ENCODE results near the gene IL15RA.

The IL15RA gene

DNA sequence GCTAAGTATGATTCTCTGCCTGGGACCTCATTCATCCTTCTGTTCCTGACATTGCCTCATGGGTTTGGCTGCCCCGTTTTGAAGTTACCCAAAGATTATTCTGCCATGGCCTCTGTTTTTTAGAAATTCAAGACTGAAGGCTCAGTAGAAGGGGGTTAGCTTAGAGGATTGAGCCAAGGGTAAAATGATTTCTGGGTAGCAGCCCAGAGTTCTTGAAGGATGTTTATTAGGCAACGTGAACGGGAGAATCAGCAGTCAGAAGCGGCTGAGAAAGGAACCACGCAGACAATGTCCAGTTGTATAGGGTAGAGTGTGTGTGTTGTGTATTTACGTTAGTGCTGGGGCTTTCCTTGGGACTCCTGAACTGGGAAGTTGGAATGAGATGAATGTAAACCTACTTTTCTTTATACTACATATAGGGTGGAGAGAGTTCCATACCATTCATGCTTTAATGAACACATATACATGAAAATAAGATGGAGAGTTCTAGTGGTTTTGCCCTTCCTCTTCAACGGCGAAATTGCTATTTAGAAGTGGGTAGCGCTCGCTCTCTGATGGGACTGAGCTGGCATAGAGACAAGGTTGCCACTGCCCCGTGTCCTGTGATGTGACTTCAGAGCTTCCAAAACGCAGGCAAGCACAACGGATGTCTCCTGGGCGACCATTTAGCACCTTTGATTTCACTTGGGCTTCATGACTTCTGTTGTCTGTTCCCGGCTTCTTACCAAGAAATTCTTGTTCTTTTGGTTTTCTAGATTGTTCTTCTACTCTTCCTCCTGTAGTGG, 35.0 kb upstream of the IL15RA start:
- H3K4me3 ChIP-seq (ENCODE audit: low read length), result no peak overlapping the region
- no peak overlapping the region for H3K27ac ChIP-seq (ENCODE audit: low read depth, low read length)
- no peaks in the 10 kb centered on the region for H3K79me2 ChIP-seq (ENCODE audit: control insufficient read depth, low read length)
- TF ChIP-seq EZH2phosphoT487 (IDR thresholded peaks at IDR 0.05; ENCODE audit: borderline replicate concordance, low read length) (no peak), CTCF (IDR thresholded peaks at IDR 0.05; ENCODE audit: low read depth, low read length, poor library complexity, severe bottlenecking) (no peak)
- no peaks in the 10 kb centered on the region for H3K36me3 ChIP-seq (ENCODE audit: control insufficient read depth, low read length)
- H3K27me3 ChIP-seq (ENCODE audit: control insufficient read depth, low read length), result no peaks in the 10 kb centered on the region
- peaks cover 14% of the 10 kb centered on the region for H3K4me1 ChIP-seq (ENCODE audit: control insufficient read depth, low read length)
- no peaks in the 10 kb centered on the region for H4K20me1 ChIP-seq (ENCODE audit: control insufficient read depth, insufficient read depth, low read depth, low read length)
- no peaks in the 10 kb centered on the region for H3F3A ChIP-seq (ENCODE audit: control insufficient read depth, insufficient read depth)
- H3K9me3 ChIP-seq (ENCODE audit: control insufficient read depth, insufficient read depth, low read length), result no peaks in the 10 kb centered on the region
- H3K9me2 ChIP-seq (replicated peaks; ENCODE audit: control insufficient read depth, low read length), result no peaks in the 10 kb centered on the region
- no peak overlapping the region for H3K4me2 ChIP-seq (ENCODE audit: low read length)

DNA sequence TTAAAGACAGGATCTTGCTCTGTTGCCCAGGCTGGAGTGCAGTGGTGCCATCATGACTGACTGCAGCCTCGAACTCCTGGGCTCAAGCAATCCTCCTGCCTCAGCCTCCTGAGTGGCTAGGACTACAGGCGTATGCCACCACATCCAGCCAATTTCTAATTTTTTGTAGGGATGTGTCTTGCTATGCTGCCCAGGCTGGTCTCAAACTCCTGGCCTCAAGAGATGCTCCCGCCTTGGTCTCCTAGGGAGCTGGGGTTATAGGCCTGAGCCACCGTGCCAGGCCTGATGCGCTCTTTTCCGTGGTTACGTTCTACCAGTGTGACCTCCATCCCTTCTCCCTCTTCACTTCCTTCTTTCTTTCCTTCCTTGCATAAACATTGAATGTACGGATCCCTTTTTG, 34.2 kb upstream of the IL15RA start:
- no peaks in the 10 kb centered on the region for H3K79me2 ChIP-seq (ENCODE audit: control insufficient read depth, low read length)
- no peak overlapping the region for H3K4me3 ChIP-seq (ENCODE audit: low read length)
- H4K20me1 ChIP-seq (ENCODE audit: control insufficient read depth, insufficient read depth, low read depth, low read length), result no peaks in the 10 kb centered on the region
- peaks cover 14% of the 10 kb centered on the region for H3K4me1 ChIP-seq (ENCODE audit: control insufficient read depth, low read length)
- no peaks in the 10 kb centered on the region for H3K9me2 ChIP-seq (replicated peaks; ENCODE audit: control insufficient read depth, low read length)
- no peaks in the 10 kb centered on the region for H3K9me3 ChIP-seq (ENCODE audit: control insufficient read depth, insufficient read depth, low read length)
- no peaks in the 10 kb centered on the region for H3F3A ChIP-seq (ENCODE audit: control insufficient read depth, insufficient read depth)
- H3K27ac ChIP-seq (ENCODE audit: low read depth, low read length), result no peak overlapping the region
- no peaks in the 10 kb centered on the region for H3K36me3 ChIP-seq (ENCODE audit: control insufficient read depth, low read length)
- H3K27me3 ChIP-seq (ENCODE audit: control insufficient read depth, low read length), result 0 out of 2 replicates have a peak, but pooled peaks cover 4% of the 10 kb centered on the region
- H3K4me2 ChIP-seq (ENCODE audit: low read length), result no peak overlapping the region
- TF ChIP-seq EZH2phosphoT487 (IDR thresholded peaks at IDR 0.05; ENCODE audit: borderline replicate concordance, low read length) (no peak), CTCF (IDR thresholded peaks at IDR 0.05; ENCODE audit: low read depth, low read length, poor library complexity, severe bottlenecking) (no peak)

- H3K27me3 ChIP-seq (ENCODE audit: control insufficient read depth, low read length), result 0 out of 2 replicates have a peak, but pooled peaks cover 4% of the 10 kb centered on the region
- H3K4me3 ChIP-seq (ENCODE audit: low read length), result no peak overlapping the region
- no peak overlapping the region for H3K4me2 ChIP-seq (ENCODE audit: low read length)
- no peak overlapping the region for H3K27ac ChIP-seq (ENCODE audit: low read depth, low read length)
- peaks cover 14% of the 10 kb centered on the region for H3K4me1 ChIP-seq (ENCODE audit: control insufficient read depth, low read length)
- no peaks in the 10 kb centered on the region for H3K36me3 ChIP-seq (ENCODE audit: control insufficient read depth, low read length)
- TF ChIP-seq CTCF (IDR thresholded peaks at IDR 0.05; ENCODE audit: low read depth, low read length, poor library complexity, severe bottlenecking) (no peak), EZH2phosphoT487 (IDR thresholded peaks at IDR 0.05; ENCODE audit: borderline replicate concordance, low read length) (no peak)
- H3K9me3 ChIP-seq (ENCODE audit: control insufficient read depth, insufficient read depth, low read length), result no peaks in the 10 kb centered on the region
- H3K9me2 ChIP-seq (replicated peaks; ENCODE audit: control insufficient read depth, low read length), result no peaks in the 10 kb centered on the region
- H4K20me1 ChIP-seq (ENCODE audit: control insufficient read depth, insufficient read depth, low read depth, low read length), result no peaks in the 10 kb centered on the region
- no peaks in the 10 kb centered on the region for H3K79me2 ChIP-seq (ENCODE audit: control insufficient read depth, low read length)
- H3F3A ChIP-seq (ENCODE audit: control insufficient read depth, insufficient read depth), result no peaks in the 10 kb centered on the region
Observed at GRCh38 chr10:6010569-6010968, 33.2 kb upstream of the IL15RA start.

Measured in DOHH2 (cell line).